GM23338 (cell line): ENCODE data around the gene ACVRL1.

Source experiments
- CREB1 ChIP-seq: fragments of 250-450 bp; sonication (Bioruptor Pico); IDR thresholded peaks from 2 replicates; pipeline ENCODE4 v1.5.0; 2020; ENCODE audit warnings: low read depth, mild to moderate bottlenecking, moderate library complexity
- CTCF ChIP-seq, 2 experiments: fragments of 200-600 bp in 1 of 2; sonication (generic) in 1 of 2; conservative IDR thresholded peaks; 2 replicates each; pipeline versions ENCODE4 v1.5.1 to v1.6.1; 2016 to 2017; ENCODE audit warnings: antibody characterized with exemption in 2 of 2, low read depth in 2 of 2, mild to moderate bottlenecking in 2 of 2, moderate library complexity in 1 of 2
- EZH2 ChIP-seq: fragments of 200-600 bp; sonication (generic); IDR thresholded peaks from one replicate; pipeline ENCODE4 v1.8.0; 2017; ENCODE audit warnings: antibody characterized with exemption, mild to moderate bottlenecking, low read depth; ENCODE audit not compliant: unreplicated experiment
- EZH2phosphoT487 ChIP-seq: fragments of 200-600 bp; sonication (generic); IDR thresholded peaks from one replicate; pipeline ENCODE4 v1.8.1; 2018; ENCODE audit warnings: antibody characterized with exemption; ENCODE audit not compliant: unreplicated experiment
- POLR2AphosphoS5 ChIP-seq: IDR thresholded peaks from 2 replicates; pipeline ENCODE4 v1.6.1; 2016; ENCODE audit warnings: antibody characterized with exemption, low read depth
- REST ChIP-seq: IDR thresholded peaks from one replicate; pipeline ENCODE4 v1.6.1; 2018; ENCODE audit warnings: antibody characterized with exemption; ENCODE audit not compliant: unreplicated experiment
- STAT1 ChIP-seq: IDR thresholded peaks from one replicate; pipeline ENCODE4 v1.6.1; 2016; ENCODE audit warnings: antibody characterized with exemption; ENCODE audit not compliant: unreplicated experiment
- ZNF114 ChIP-seq: fragments of 250-450 bp; sonication (Bioruptor Pico); IDR thresholded peaks from 2 replicates; pipeline ENCODE4 v1.5.0; 2020; ENCODE audit warnings: mild to moderate bottlenecking, moderate library complexity

- no peak for TF ChIP-seq EZH2phosphoT487
- TF ChIP-seq CTCF (conservative IDR thresholded peaks at IDR 0.05; ENCODE audit: low read depth in 2 of 2) = no peak
- no peak for TF ChIP-seq POLR2AphosphoS5
- TF ChIP-seq CREB1 (CRISPR knock-in tag) = no peak
- TF ChIP-seq EZH2 = no peak
- no peak for TF ChIP-seq REST
- TF ChIP-seq ZNF114 (CRISPR knock-in tag) = no peak
- no peak for TF ChIP-seq STAT1
Observed at GRCh38 chr12:51884676-51885229, 22.6 kb upstream of the ACVRL1 start.
